Camera-type eye (tissue), 1 donor: ENCODE measurements around the gene SOCS2. TPM values are rescaled to one million over a fixed set of nuclear protein-coding genes. Genes with fewer than 3 reads are reported as not detected.

Experiments used
- total RNA-seq: library from RNA; depleted of rRNA; stranded (reverse); fragments of >200 nt; gene quantifications from one replicate; pipeline ENCODE4 v1.2.3, GENCODE V29; 2014

SOCS2 gene, protein sequence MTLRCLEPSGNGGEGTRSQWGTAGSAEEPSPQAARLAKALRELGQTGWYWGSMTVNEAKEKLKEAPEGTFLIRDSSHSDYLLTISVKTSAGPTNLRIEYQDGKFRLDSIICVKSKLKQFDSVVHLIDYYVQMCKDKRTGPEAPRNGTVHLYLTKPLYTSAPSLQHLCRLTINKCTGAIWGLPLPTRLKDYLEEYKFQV
- 39.3 TPM for total RNA-seq

GRCh38 chr12:93571925-93572711, at the start of gene SOCS2:
TSS of gene SOCS2 (plus strand) at chr12:93572675. CDS start at chr12:93572898, 223 bp downstream.

Other genes starting within 250 kb of the SOCS2 start
- gene NUDT4, start 194.8 kb upstream of the SOCS2 start, total RNA-seq = 129 TPM
- gene UBE2N, start 130.7 kb upstream of the SOCS2 start, total RNA-seq = 42.6 TPM
- gene MRPL42, start 105.2 kb upstream of the SOCS2 start, total RNA-seq = 92.2 TPM
- gene CRADD, start 104.7 kb downstream of the SOCS2 start, total RNA-seq = 71.4 TPM